Left ventricle myocardium superior (tissue), 1 donor: ENCODE results near the gene CLPTM1L. TPM values are rescaled to one million over a fixed set of nuclear protein-coding genes. Genes with fewer than 3 reads are reported as not detected.

Experiments
- ATAC-seq: fragments of 200-7000 bp; cut with Tn5 transposase; one replicate; pipeline ENCODE4 v1.9.1; 2020; ENCODE audit warnings: mild to moderate bottlenecking, moderate library complexity
- DNase-seq: peaks from one replicate; pipeline ENCODE4 v3.0.0-alpha.2; 2020
- intact Hi-C: fragments of 100-400 bp; cut with micrococcal nuclease; formaldehyde crosslinking; loops from one replicate; pipeline ENCODE4 v1.11.0; 2022
- microRNA-seq: library from miRNA; unstranded; fragments of <30 nt; microRNA quantifications from one replicate; pipeline ENCODE4 v1.2.0, GENCODE V29; 2020; ENCODE audit warnings: borderline number of aligned reads
- total RNA-seq: library from RNA; stranded (reverse); fragmentation: NEBNext Ultra II Directional; extraction: Animal tissue kit (Norgen Biotek cat#: 25700); gene quantifications from one replicate; pipeline ENCODE4 v1.2.1, GENCODE V29; 2021
- donor health status: DM: no; HTN: yes; CAD: no; lungs with severe emphysema.

The CLPTM1L gene
- total RNA-seq, 1 donor from 2014 or later: 31.5 TPM

GRCh38 chr5:1270933-1271914, 73.7 kb downstream of the CLPTM1L start:
- intact Hi-C loops: no loop called here
- no peak for ATAC-seq
- no peak for DNase-seq

GRCh38 chr5:1270426-1270825, 74.5 kb downstream of the CLPTM1L start:
- DNase-seq (no peak), ATAC-seq (no peak)
- intact Hi-C loops: no loop called here

- no peak for ATAC-seq
- no peak for DNase-seq
Observed at GRCh38 chr5:1268666-1269065, 76.2 kb downstream of the CLPTM1L start.

GRCh38 chr5:1268056-1268455, 76.8 kb downstream of the CLPTM1L start:
- intact Hi-C loops: no loop called here
- DNase-seq (no peak), ATAC-seq (no peak)

More at GRCh38 chr5:1268666-1269065, 76.2 kb downstream of the CLPTM1L start:
- intact Hi-C loops: no loop called here

Small RNA genes within 50 kb of the gene (microRNA-seq; reads per million reads assigned to microRNA genes)
- gene MIR4457: not detected

Other genes with a start within 250 kb of the CLPTM1L start
- gene SLC12A7, start 233.0 kb downstream of the CLPTM1L start, total RNA-seq: 230 TPM
- not detected for gene SLC6A19, start 143.5 kb downstream of the CLPTM1L start, total RNA-seq
- gene SLC6A18, start 119.7 kb downstream of the CLPTM1L start, total RNA-seq: not detected
- gene TERT, start 50.0 kb downstream of the CLPTM1L start, total RNA-seq: not detected
- not detected for gene SLC6A3, start 100.3 kb upstream of the CLPTM1L start, total RNA-seq
- gene LPCAT1, start 178.9 kb upstream of the CLPTM1L start, total RNA-seq: 13.4 TPM